A673 (cell line): Measurements from ENCODE around the gene RPS6KC1. TPM values are rescaled to one million over a fixed set of nuclear protein-coding genes. Genes with fewer than 3 reads are reported as not detected.

Experiments used
- BruUV-seq: library from RNA; stranded (reverse); fragments of 400-500 nt; replicated peaks from 2 replicates; lab custom pipeline; 2021; lab: Mats Ljungman, UMichigan
- CTCF ChIA-PET: fragments of 300-600 bp; sonication (Branson Sonifier 250); formaldehyde crosslinking; loops from one replicate; lab custom pipeline; 2022; ENCODE audit warnings: antibody characterized with exemption; lab: Charles Lee
- POLR2A ChIA-PET: fragments of 300-600 bp; sonication (Branson Sonifier 250); formaldehyde crosslinking; loops from one replicate; lab custom pipeline; 2022; ENCODE audit warnings: antibody characterized with exemption; ENCODE audit not compliant: low non-redundant PET; lab: Charles Lee
- DNase-seq: peaks from one replicate; pipeline ENCODE4 v3.0.0-alpha.2; 2015; ENCODE audit warnings: low spot score
- H3K27ac ChIP-seq: fragments of 200-600 bp; sonication (generic); 2 replicates; pipeline ENCODE4 v1.5.1; 2016; ENCODE audit warnings: mixed run types, low read depth, mild to moderate bottlenecking, mixed read lengths, antibody characterized with exemption, low read length; ENCODE audit not compliant: poor library complexity, severe bottlenecking
- H3K27me3 ChIP-seq: fragments of 200-600 bp; sonication (generic); replicated peaks from 2 replicates; pipeline ENCODE4 v1.6.1; 2017; ENCODE audit warnings: mixed run types, low read depth, mild to moderate bottlenecking, mixed read lengths, antibody characterized with exemption, low read length; ENCODE audit not compliant: insufficient read depth, poor library complexity
- H3K36me3 ChIP-seq: fragments of 200-600 bp; sonication (generic); 2 replicates; pipeline ENCODE4 v1.6.1; 2016; ENCODE audit warnings: mixed run types, mild to moderate bottlenecking, mixed read lengths, antibody characterized with exemption, low read length; ENCODE audit not compliant: insufficient read depth, poor library complexity, severe bottlenecking
- H3K4me1 ChIP-seq: fragments of 200-600 bp; sonication (generic); 2 replicates; pipeline ENCODE4 v1.6.1; 2017; ENCODE audit warnings: mixed run types, mild to moderate bottlenecking, mixed read lengths, antibody characterized with exemption, low read length; ENCODE audit not compliant: insufficient read depth, poor library complexity, severe bottlenecking
- H3K4me3 ChIP-seq: fragments of 200-600 bp; sonication (generic); 2 replicates; pipeline ENCODE4 v1.5.1; 2016; ENCODE audit warnings: low read depth, mixed run types, mild to moderate bottlenecking, mixed read lengths, low read length; ENCODE audit not compliant: poor library complexity, severe bottlenecking
- H3K9me3 ChIP-seq: fragments of 200-600 bp; sonication (generic); 2 replicates; pipeline ENCODE4 v1.6.1; 2016; ENCODE audit warnings: mixed run types, low read depth, mild to moderate bottlenecking, mixed read lengths, antibody characterized with exemption, low read length; ENCODE audit not compliant: poor library complexity, severe bottlenecking
- EZH2 ChIP-seq: fragments of 200-600 bp; sonication (generic); IDR thresholded peaks from 2 replicates; pipeline ENCODE4 v1.6.1; 2017; ENCODE audit warnings: borderline replicate concordance, low read depth, mild to moderate bottlenecking, mixed read lengths, antibody characterized with exemption, low read length; ENCODE audit not compliant: poor library complexity, severe bottlenecking
- intact Hi-C: fragments of 100-400 bp; cut with micrococcal nuclease; formaldehyde crosslinking; loops from one replicate; pipeline ENCODE4 v1.10.0; 2022; ENCODE audit not compliant: unreplicated experiment
- total RNA-seq: library from RNA; stranded (reverse); gene quantifications from 2 replicates; pipeline ENCODE4 v1.2.3, GENCODE V29; 2021
- TF ChIP-seq, protein P1 (sequence below): fragments of 300-800, 200-600 bp; sonication (generic); conservative IDR thresholded peaks from 2 replicates; pipeline ENCODE4 v1.5.1; 2017; ENCODE audit warnings: low read depth, mild to moderate bottlenecking, antibody characterized with exemption, low read length, moderate library complexity, mixed read lengths

Gene RPS6KC1
- total RNA-seq, 1 experiment from 2014 or later: 17.1 TPM

GRCh38 chr1:213279410-213279809 lies 228.4 kb downstream of the RPS6KC1 start:
- POLR2A ChIA-PET: no interaction called here
- H3K4me1 ChIP-seq: no peaks in the 10 kb centered on the region
- H3K36me3 ChIP-seq: no peaks in the 10 kb centered on the region
- no peak overlapping the region for H3K4me3 ChIP-seq
- TF ChIP-seq, protein P1, sequence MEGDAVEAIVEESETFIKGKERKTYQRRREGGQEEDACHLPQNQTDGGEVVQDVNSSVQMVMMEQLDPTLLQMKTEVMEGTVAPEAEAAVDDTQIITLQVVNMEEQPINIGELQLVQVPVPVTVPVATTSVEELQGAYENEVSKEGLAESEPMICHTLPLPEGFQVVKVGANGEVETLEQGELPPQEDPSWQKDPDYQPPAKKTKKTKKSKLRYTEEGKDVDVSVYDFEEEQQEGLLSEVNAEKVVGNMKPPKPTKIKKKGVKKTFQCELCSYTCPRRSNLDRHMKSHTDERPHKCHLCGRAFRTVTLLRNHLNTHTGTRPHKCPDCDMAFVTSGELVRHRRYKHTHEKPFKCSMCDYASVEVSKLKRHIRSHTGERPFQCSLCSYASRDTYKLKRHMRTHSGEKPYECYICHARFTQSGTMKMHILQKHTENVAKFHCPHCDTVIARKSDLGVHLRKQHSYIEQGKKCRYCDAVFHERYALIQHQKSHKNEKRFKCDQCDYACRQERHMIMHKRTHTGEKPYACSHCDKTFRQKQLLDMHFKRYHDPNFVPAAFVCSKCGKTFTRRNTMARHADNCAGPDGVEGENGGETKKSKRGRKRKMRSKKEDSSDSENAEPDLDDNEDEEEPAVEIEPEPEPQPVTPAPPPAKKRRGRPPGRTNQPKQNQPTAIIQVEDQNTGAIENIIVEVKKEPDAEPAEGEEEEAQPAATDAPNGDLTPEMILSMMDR: no peak
- TF ChIP-seq EZH2: no peak
- no peak overlapping the region for H3K27ac ChIP-seq
- intact Hi-C loops: no loop called here
- H3K27me3 ChIP-seq: no peaks in the 10 kb centered on the region
- CTCF ChIA-PET: no interaction called here
- BruUV-seq: no TSS peak
- no peak for DNase-seq
- H3K9me3 ChIP-seq: no peaks in the 10 kb centered on the region

DNA sequence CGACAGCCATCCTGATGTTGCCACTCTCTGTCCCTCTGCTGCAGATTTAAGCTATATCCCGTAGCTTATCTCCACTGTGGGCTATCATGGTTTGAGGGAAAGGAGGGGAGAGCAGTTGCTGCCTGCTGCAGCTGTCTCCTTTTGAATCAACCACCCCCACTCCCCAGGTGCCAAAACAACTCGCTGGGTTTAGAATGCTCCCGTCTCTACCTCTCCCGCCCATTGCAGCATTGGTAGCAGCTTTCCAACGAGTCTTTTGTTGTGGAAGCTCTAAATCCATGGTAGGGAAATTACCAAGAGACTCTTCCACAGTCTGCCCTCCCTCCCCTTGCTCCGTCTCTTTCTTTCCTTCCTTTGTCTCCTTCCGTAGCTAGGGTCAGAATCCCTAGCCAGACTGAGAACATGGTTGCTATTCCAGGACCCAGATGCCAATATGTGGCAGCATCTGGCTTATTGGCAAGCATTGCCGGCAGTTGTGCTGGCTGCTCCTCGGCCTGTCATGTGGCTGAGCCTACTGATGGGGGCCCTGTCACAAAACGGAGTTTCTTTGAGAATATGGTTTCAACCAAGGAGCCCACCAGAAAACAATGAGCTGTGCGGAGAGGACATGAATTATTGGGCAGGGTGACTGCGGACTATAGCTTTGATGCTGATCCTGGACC lies 230.7 kb downstream of the RPS6KC1 start:
- Histone ChIP-seq H3K36me3 (no peaks in the 10 kb centered on the region), H3K27me3 (no peaks in the 10 kb centered on the region), H3K9me3 (no peaks in the 10 kb centered on the region), H3K4me1 (no peaks in the 10 kb centered on the region), H3K4me3 (no peak overlapping the region), H3K27ac (no peak overlapping the region)
- no TSS peak for BruUV-seq
- ChIA-PET POLR2A (no interaction called here), CTCF (no interaction called here)
- TF ChIP-seq, protein P1: no peak
- TF ChIP-seq EZH2: no peak
- intact Hi-C loops: no loop called here
- DNase-seq: no peak

- no peaks in the 10 kb centered on the region for H3K4me1 ChIP-seq
- no peak for DNase-seq
- H3K27ac ChIP-seq: no peak overlapping the region
- H3K27me3 ChIP-seq: no peaks in the 10 kb centered on the region
- CTCF ChIA-PET: no interaction called here
- H3K4me3 ChIP-seq: no peak overlapping the region
- no peak for TF ChIP-seq EZH2
- TF ChIP-seq, protein P1: no peak
- POLR2A ChIA-PET: no interaction called here
- no peaks in the 10 kb centered on the region for H3K9me3 ChIP-seq
- intact Hi-C loops: no loop called here
- no TSS peak for BruUV-seq
- H3K36me3 ChIP-seq: no peaks in the 10 kb centered on the region
These were observed 233.6 kb downstream of the RPS6KC1 start for GRCh38 chr1:213284626-213285025.
